Measurements from ENCODE around the gene ATXN1.

The ATXN1 gene

GRCh38 chr6:16749516-16750485, 11.5 kb downstream of the ATXN1 start:
- TF ChIP-seq CTCF (IDR thresholded peaks at IDR 0.05; ENCODE audit: borderline replicate concordance, insufficient read depth, low read depth, low read length): no peak
- no peak overlapping the region for H3K4me3 ChIP-seq (ENCODE audit: low read depth, low read length)

- H3K4me3 ChIP-seq (ENCODE audit: low read depth, low read length): no peak overlapping the region
- TF ChIP-seq CTCF (IDR thresholded peaks at IDR 0.05; ENCODE audit: borderline replicate concordance, insufficient read depth, low read depth, low read length): no peak
Measured at GRCh38 chr6:16748025-16748319, 13.3 kb downstream of the ATXN1 start.

- H3K4me3 ChIP-seq (ENCODE audit: low read depth, low read length): no peak overlapping the region
- no peak for TF ChIP-seq CTCF (IDR thresholded peaks at IDR 0.05; ENCODE audit: borderline replicate concordance, insufficient read depth, low read depth, low read length)
Measured at GRCh38 chr6:16747232-16748024, 13.8 kb downstream of the ATXN1 start.

GRCh38 chr6:16746812-16747211, 14.4 kb downstream of the ATXN1 start:
- TF ChIP-seq CTCF (IDR thresholded peaks at IDR 0.05; ENCODE audit: borderline replicate concordance, insufficient read depth, low read depth, low read length): no peak
- no peak overlapping the region for H3K4me3 ChIP-seq (ENCODE audit: low read depth, low read length)

- H3K4me3 ChIP-seq (ENCODE audit: low read depth, low read length): no peak overlapping the region
- no peak for TF ChIP-seq CTCF (IDR thresholded peaks at IDR 0.05; ENCODE audit: borderline replicate concordance, insufficient read depth, low read depth, low read length)
Measured at GRCh38 chr6:16746401-16746800, 14.9 kb downstream of the ATXN1 start.

- no peak overlapping the region for H3K4me3 ChIP-seq (ENCODE audit: low read depth, low read length)
- TF ChIP-seq CTCF (IDR thresholded peaks at IDR 0.05; ENCODE audit: borderline replicate concordance, insufficient read depth, low read depth, low read length): no peak
Measured at GRCh38 chr6:16743664-16744210, 17.5 kb downstream of the ATXN1 start.

All from GM12875 (cell line).